ENCODE measurements around the gene SND1. TPM values are rescaled to one million over a fixed set of nuclear protein-coding genes. Genes with fewer than 3 reads are reported as not detected.

The SND1 gene
- total RNA-seq, 1 donor from 2014 or later, result 85.9 TPM

DNA sequence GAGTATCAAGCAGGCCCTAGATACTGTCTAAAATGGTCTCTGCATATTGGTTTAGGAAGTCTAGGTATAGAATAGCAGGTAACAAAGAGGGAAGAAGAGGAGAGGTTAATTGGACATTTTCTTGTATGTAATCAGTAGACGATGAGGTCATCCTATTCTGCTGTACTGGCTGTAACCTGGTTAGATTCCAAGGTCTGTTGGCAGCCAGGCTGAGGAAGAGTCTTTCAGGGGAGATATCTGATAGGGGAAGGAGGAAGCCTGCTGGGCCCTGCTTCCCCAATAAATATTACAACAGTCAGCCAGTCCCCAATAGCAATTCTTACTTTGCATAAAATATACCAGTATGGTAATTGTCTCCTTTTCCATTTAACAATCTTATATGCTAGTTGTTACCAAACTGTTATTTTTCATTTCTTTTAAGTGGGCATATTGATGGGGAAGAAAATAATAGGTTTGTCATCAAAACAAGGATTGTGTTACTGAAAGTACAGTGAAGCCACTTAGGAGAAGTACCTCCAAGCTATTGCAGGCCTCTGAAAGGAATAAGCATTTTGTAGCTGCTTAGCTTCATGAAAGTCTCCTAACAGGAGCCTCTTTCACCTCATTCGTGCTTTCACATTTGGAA is 192.8 kb downstream of the SND1 start:
- no peak for TF ChIP-seq POLR2A (IDR thresholded peaks at IDR 0.05)
- TF ChIP-seq CTCF (IDR thresholded peaks at IDR 0.05), result no peak
- no peak for TF ChIP-seq POLR2AphosphoS5 (IDR thresholded peaks at IDR 0.05; ENCODE audit: insufficient read depth in 1 of 2, low read depth in 1 of 2)

DNA sequence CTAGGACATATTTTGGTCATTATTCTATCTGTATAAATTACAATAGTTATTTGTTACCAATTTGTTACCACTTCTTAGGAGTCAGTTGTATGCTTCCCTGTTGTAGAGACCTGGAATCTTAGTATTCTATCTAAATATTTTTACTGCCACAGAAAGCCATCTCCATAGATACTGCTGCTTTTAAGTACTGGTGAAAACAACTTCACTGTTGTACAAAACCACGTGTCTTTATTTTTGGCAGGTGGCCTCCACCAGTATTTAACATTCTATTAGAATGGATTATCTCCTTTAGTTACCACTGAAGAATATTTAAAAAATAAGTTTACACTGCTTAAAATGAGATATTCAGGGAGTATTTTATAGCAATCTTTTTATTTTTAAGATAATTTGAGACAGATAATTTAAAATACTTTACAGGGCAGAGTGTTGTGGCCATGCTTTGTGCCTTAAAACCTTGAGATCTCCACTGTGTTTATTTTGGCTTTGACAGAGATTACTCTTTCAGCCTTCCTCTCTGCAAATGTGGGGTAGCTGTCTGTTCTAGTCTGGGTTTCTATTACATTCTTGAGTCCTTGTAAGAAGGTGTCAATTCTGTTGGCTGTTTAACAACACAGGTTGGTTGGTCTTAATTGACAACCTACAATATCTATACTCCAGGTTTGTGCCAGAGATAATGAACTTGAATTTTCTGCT is 193.7 kb downstream of the SND1 start:
- TF ChIP-seq POLR2A (IDR thresholded peaks at IDR 0.05), result no peak
- no peak for TF ChIP-seq POLR2AphosphoS5 (IDR thresholded peaks at IDR 0.05; ENCODE audit: insufficient read depth in 1 of 2, low read depth in 1 of 2)
- no peak for TF ChIP-seq CTCF (IDR thresholded peaks at IDR 0.05)
- intact Hi-C loops (cut with DNase I), result no loop called here
- no peaks in the 10 kb centered on the region for H3K9me3 ChIP-seq
- no peaks in the 10 kb centered on the region for H3K36me3 ChIP-seq
- H3K4me1 ChIP-seq, result peaks cover 7% of the 10 kb centered on the region
- DNase-seq (ENCODE audit: extremely low spot score in 2 of 2), result no peak
- H3K27ac ChIP-seq, result no peak overlapping the region
- no peaks in the 10 kb centered on the region for H3K27me3 ChIP-seq
- no peak overlapping the region for H3K4me3 ChIP-seq

More for the DNA sequence above, 192.8 kb downstream of the SND1 start:
- H3K4me1 ChIP-seq, result peaks cover 7% of the 10 kb centered on the region
- no peak overlapping the region for H3K27ac ChIP-seq
- intact Hi-C loops (cut with DNase I), result no loop called here
- DNase-seq (ENCODE audit: extremely low spot score in 2 of 2), result no peak
- no peak overlapping the region for H3K4me3 ChIP-seq
- no peaks in the 10 kb centered on the region for H3K9me3 ChIP-seq
- no peaks in the 10 kb centered on the region for H3K27me3 ChIP-seq
- H3K36me3 ChIP-seq, result no peaks in the 10 kb centered on the region

DNA sequence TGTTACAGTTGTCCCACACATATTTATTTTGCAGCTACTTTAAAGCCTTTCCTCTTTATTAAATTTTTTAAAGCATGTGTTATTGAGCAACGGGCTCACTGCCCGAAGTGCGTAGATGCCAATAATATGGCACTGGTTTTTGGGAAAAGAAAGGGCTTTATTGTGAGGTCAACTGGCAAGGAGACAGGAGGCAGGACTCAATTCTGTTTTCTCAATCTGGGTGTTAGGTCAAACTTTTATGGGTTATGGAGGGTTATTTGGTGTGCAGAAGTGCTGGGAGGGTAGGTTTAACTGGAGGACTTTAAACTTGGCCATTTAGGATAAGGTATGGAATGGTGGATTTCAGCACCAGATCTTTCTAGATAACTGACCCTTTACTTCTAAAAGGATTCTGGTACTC is 195.6 kb downstream of the SND1 start:
- TF ChIP-seq POLR2AphosphoS5 (IDR thresholded peaks at IDR 0.05; ENCODE audit: insufficient read depth in 1 of 2, low read depth in 1 of 2) (no peak), CTCF (IDR thresholded peaks at IDR 0.05) (no peak), POLR2A (IDR thresholded peaks at IDR 0.05) (no peak)
- no peak overlapping the region for H3K27ac ChIP-seq

GRCh38 chr7:127848241-127848640 is 196.2 kb downstream of the SND1 start:
- no peaks in the 10 kb centered on the region for H3K36me3 ChIP-seq
- H3K4me3 ChIP-seq, result no peak overlapping the region
- no peak for DNase-seq (ENCODE audit: extremely low spot score in 2 of 2)
- H3K9me3 ChIP-seq, result no peaks in the 10 kb centered on the region
- H3K4me1 ChIP-seq, result peaks cover 7% of the 10 kb centered on the region
- H3K27me3 ChIP-seq, result no peaks in the 10 kb centered on the region
- intact Hi-C loops (cut with DNase I), result no loop called here
- no peak for TF ChIP-seq CTCF (IDR thresholded peaks at IDR 0.05)
- TF ChIP-seq POLR2A (IDR thresholded peaks at IDR 0.05), result no peak
- no peak for TF ChIP-seq POLR2AphosphoS5 (IDR thresholded peaks at IDR 0.05; ENCODE audit: insufficient read depth in 1 of 2, low read depth in 1 of 2)
- no peak overlapping the region for H3K27ac ChIP-seq

More for the DNA sequence above, 195.6 kb downstream of the SND1 start:
- Histone ChIP-seq H3K9me3 (no peaks in the 10 kb centered on the region), H3K4me1 (peaks cover 7% of the 10 kb centered on the region), H3K4me3 (no peak overlapping the region), H3K27me3 (no peaks in the 10 kb centered on the region), H3K36me3 (no peaks in the 10 kb centered on the region)
- intact Hi-C loops (cut with DNase I), result no loop called here
- DNase-seq (ENCODE audit: extremely low spot score in 2 of 2), result no peak

- intact Hi-C loops (cut with DNase I), result no loop called here
- H3K4me3 ChIP-seq, result no peak overlapping the region
- H3K27ac ChIP-seq, result no peak overlapping the region
- no peaks in the 10 kb centered on the region for H3K4me1 ChIP-seq
- H3K27me3 ChIP-seq, result no peaks in the 10 kb centered on the region
- H3K9me3 ChIP-seq, result no peaks in the 10 kb centered on the region
- no peak for DNase-seq (ENCODE audit: extremely low spot score in 2 of 2)
- no peaks in the 10 kb centered on the region for H3K36me3 ChIP-seq
- TF ChIP-seq CTCF (IDR thresholded peaks at IDR 0.05) (no peak), POLR2AphosphoS5 (IDR thresholded peaks at IDR 0.05; ENCODE audit: insufficient read depth in 1 of 2, low read depth in 1 of 2) (no peak), POLR2A (IDR thresholded peaks at IDR 0.05) (no peak)
These were observed 198.2 kb downstream of the SND1 start for GRCh38 chr7:127850195-127850594.

Measured in vagina (tissue), 2 donors.